ENCODE results near the gene SELENOW.
"Not testable (repeated sequence)": the region's sequence is repeated elsewhere in the genome, so short reads cannot be mapped to it uniquely, and the experiment has no call there.

The SELENOW gene

DNA sequence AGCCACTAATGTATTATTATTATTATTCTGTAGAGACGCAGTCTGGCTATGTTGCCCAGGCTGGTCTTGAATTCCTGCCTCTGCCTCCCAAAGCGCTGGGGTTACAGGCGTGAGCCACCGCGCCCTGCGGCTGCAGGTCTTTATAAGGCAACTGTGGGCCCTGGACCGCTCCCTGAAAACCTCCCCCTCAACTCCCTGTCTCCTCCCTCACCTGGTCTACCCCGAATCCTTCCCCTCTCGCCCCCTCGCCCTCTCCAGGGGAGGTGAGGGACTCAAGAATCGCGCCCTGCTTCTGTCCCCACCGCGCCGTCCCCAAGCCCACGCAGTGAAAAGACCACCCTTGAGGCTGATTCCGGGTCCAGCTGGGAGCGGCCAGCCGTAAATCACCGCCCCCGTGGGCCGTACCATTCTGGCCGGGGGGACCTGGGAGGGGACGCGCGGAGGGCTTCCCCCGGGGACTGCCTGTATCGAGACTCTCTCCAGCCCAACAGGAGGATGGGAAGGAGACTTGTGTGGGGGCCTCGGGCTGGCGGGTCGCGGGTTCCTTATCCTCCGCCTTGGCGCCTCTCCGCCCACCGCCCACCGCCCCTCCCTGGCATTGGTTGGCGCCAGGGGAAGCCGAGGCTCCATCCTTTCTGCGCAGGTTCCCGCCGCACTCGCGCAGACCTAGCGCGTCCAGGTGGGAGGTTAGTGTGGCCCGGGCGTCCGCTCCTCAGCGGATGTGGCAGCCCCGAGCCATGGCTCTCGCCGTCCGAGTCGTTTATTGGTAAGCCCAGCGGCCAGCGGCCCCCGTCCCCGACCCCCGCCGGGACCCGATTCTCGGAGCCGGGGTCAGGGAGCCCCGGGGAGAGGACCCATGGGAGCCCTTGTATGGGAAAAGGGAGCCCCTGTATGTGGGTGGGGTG is at the start of gene SELENOW:
TSS of gene SELENOW (plus strand) at position 655 of the 905 bp plus-strand sequence. CDS start at position 738, 83 bp downstream.
- DNase-seq (ENCODE audit: low read depth): peak; percentile 72

DNA sequence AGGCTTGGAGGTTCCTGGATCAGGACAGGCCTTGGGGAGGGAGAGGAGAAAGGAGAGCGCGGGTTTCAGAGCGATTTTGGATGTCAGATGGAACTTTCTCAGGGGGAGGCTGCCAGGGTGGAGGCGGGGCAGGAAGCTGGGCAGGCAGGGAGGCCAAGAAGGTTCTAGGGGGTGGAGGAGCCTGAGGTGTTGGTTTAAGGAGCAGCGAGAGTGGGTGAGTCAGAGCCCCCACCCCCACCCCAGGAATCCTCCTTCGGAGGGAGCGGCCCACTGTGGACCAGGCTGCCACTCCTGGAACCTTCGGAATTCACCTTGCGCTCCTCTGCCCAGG is 49.1 kb upstream of the SELENOW start:
- DNase-seq (ENCODE audit: low read depth): peak; percentile 90

DNA sequence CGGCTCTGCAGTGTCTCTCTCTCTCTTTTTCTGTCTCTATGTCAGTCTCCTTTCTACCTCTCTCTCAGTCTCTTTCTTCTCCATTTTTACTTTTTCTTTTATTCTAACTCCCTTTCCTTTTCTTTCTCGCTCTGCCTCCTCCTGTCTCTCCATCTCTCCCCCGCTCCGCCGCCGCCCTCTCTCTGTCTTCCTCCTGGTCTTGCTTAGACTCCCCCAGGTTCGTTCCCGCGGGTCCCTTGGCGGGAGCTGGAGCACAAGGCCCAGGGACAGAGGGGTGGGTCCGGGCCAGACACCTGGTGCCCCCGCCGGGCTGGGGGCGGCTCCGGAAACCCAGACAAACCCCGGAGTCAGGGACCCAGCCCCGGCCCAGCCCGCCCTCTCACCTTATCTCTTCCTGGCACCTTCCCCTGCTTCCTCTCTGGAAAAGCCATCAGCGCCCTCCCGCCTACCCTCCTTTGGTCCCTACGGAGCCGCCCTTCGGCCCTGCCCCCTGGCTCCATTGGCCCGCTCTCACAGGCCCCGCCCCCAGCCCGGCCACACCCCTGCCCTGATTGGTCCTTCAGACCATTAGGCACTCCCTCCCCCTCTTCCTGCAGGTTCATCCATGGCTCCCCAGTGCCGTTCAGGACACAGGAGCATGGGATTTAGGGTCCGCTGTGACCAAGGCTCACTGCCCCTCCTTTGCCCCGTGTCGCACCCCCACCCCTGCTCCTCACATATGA is 48.5 kb upstream of the SELENOW start:
- DNase-seq (ENCODE audit: low read depth): peak; percentile 34

DNA sequence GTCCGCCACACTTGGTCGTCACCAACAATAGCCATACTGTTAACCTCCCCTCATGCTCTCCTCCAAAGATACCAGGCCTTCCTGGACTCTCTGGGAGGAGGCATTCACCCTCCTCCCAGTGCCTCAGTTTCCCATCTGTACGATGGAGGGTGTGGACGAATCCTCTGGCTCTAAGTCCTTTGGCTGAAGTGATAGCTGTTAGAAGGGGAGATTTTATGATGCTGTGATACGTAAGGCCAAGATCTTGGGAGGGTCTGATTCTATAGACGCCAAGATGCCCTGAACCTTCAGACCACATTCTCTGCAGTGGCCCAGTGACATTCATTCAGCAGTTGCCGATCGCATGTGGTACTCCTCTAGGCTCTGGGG is 48.0 kb upstream of the SELENOW start:
- no peak for DNase-seq (ENCODE audit: low read depth)

DNA sequence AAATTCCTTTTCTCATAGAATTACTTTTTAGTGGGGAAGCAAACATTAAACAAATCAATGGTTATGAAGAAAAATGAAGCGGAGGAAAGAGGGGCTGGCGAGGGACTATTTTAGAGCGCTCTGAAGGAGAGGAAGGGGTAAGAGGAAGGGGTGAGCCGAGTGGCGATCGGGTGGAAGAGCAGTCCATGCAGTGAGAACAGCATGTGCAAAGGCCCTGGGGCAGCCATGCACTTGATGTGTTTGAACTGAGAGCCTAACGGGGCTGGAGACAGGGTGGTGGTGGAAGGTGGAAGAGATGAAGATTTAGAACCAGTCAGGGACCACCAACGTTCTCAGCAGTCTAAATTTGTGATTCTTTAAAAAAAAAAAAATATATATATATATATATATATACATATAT is 47.6 kb upstream of the SELENOW start:
- no peak for DNase-seq (ENCODE audit: low read depth)

DNA sequence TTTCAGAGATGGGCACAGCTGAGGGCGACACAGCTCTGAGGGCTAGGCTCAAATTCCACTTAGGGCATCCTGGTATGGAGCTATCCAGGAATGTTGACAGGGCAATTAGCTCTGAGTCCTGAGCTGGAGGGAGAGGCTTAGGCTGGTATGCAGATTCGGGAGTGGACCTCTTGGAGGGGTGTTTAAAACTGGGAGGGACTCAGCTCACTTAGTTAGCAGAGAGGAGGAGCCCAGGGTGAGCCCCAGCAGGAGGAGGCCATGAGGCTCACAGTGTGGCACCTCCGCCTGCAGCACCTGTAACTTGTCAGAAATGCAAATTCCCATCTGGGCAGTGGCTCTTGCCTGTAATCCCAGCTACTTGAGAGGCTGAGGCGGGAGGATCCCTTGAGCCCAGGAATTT is 43.4 kb upstream of the SELENOW start:
- DNase-seq (ENCODE audit: low read depth): no peak

DNA sequence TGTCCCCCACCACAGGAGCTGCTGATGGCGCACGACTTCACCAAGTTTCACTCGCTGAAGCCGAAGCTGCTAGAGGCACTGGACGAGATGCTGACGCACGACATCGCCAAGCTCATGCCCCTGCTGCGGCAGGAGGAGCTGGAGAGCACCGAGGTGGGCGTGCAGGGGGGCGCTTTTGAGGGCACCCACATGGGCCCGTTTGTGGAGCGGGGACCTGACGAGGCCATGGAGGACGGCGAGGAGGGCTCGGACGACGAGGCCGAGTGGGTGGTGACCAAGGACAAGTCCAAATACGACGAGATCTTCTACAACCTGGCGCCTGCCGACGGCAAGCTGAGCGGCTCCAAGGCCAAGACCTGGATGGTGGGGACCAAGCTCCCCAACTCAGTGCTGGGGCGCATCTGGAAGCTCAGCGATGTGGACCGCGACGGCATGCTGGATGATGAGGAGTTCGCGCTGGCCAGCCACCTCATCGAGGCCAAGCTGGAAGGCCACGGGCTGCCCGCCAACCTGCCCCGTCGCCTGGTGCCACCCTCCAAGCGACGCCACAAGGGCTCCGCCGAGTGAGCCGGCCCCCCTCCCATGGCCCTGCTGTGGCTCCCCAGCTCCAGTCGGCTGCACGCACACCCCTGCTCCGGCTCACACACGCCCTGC is 37.5 kb upstream of the SELENOW start:
- no peak for DNase-seq (ENCODE audit: low read depth)

DNA sequence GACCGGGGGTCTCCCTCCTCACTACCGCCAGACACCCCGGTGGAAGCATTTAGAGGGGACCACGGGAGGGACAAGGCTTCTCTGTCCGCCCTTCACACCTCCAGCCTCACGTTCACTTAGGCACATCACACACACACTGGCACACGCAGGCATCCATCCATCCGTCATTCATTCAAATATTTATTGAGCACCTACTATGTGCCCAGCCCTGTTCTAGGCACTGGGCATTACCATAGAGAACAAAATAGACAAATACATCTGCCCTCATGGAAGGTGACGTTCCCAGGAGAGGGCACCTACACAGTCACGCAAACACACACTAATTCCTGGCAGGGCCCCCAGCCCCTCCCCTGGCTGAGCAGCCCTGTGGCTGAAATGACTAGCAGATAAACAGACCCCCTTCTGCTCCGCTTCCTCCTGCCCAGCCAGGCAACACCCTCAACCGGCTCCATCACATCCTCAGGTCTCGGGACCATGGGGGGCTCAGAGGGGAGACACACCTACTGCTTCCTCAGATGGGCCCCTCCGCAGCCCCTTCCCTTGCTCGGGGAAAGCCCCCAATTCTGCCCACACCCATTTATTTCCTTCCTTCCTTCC is 36.9 kb upstream of the SELENOW start:
- no peak for DNase-seq (ENCODE audit: low read depth)

DNA sequence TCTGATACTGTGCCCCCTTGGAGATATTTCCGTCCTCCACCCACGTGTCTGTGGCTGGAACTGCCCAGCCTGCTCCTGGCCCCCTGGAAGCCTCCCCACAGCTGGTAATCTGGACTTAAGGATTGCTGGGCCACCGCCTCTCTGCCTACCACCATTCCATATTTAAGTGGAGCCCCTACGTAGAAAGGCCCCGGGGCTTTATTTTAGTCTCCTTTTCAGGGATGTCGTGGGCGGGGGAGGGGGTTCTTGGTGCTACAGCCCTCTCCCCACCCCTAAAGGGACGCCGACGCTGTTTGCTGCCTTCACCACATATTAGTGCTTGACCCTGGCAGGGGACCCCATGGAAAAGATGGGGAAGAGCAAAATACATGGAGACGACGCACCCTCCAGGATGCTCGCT is 35.9 kb upstream of the SELENOW start:
- no peak for DNase-seq (ENCODE audit: low read depth)

DNA sequence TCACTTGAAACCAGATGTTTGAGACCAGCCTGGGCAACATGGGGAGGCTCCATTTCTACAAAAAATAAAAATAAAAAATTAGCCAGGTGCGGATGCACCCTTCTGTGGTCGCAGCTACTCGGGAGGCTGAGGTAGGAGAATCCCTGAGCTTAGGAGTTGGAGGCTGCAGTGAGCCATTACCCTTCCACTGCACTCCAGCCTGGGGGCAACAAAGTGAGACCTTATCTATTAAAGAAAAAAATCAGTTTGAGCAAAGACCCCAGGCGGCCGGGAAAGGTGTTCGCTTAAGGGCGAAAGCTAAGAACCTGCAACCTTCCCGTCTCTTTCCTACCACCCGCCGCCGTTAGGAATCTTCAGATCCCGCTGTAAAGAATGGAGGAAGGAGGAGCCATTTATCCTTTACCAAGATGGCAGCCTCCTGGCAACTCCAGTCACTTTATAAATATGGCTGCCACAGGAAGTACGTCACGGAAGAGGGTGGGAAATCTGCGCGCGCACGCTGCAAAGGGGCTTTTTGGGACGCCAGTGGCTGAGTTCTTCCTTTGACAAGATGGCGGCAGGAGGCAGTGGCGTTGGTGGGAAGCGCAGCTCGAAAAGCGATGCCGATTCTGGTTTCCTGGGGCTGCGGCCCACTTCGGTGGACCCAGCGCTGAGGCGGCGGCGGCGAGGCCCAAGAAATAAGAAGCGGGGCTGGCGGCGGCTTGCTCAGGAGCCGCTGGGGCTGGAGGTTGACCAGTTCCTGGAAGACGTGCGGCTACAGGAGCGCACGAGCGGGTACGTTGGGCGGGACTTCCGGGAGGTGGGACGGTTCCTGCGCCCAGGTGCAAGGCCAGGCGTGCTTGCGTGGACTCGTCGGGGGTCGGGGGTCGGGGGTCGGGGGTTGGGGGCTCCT is 33.2 kb upstream of the SELENOW start, which contains the start of gene NOP53:
TSS of gene NOP53 (plus strand) at position 537 of the 892 bp plus-strand sequence. CDS start at position 551, 14 bp downstream.
- DNase-seq (ENCODE audit: low read depth): peak; percentile 97

DNA sequence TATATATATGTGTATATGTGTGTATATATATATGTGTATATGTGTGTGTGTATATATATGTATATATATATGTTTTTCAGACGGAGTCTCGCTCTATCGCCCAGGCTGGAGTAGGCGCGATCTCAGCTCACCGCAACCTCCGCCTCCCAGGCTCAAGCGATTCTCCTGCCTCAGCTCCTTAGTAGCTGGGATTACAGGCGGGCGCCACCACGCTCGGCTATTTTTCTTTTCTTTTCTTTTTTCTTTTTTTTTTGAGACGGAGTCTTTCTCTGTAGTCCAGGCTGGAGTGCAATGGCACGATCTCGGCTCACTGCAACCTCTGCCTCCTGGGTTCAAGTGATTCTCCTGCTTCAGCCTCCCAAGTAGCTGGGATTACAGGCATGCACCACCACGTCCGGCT is 32.4 kb upstream of the SELENOW start:
- DNase-seq (ENCODE audit: low read depth): not testable (repeated sequence)

DNA sequence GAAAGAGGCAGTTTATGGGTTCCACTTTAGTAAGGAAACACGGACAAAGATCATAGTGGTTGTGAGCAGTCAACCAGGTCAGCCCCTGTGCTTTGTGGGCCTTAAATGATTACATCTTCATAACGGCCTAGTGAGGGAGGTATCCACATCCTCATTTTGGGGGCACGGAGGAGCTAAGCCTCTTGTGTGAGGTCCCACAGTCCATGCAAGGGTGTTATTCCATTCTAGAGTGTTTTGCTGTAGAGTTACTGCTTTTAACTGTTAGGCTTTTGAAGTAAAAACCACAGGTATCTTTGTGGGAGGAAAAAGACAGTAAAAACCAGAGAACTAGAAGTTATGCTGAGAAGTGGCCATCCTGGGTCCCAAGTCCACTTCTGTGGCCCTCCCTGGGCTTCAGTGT is 29.2 kb upstream of the SELENOW start:
- no peak for DNase-seq (ENCODE audit: low read depth)

DNA sequence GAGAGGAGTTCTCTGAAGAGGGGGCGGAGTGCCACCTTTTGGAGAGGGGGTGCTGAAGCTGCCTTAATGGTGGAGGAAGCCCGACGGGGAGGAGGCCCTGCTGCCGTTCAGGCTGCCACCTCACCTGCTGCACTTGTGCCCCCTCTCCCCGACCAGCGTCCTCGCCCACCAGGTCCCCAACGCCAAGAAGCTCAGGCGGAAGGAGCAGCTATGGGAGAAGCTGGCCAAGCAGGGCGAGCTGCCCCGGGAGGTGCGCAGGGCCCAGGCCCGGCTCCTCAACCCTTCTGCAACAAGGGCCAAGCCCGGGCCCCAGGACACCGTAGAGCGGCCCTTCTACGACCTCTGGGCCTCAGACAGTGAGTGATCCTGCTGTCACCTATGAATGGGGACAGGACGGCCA is 27.8 kb upstream of the SELENOW start:
- no peak for DNase-seq (ENCODE audit: low read depth)

DNA sequence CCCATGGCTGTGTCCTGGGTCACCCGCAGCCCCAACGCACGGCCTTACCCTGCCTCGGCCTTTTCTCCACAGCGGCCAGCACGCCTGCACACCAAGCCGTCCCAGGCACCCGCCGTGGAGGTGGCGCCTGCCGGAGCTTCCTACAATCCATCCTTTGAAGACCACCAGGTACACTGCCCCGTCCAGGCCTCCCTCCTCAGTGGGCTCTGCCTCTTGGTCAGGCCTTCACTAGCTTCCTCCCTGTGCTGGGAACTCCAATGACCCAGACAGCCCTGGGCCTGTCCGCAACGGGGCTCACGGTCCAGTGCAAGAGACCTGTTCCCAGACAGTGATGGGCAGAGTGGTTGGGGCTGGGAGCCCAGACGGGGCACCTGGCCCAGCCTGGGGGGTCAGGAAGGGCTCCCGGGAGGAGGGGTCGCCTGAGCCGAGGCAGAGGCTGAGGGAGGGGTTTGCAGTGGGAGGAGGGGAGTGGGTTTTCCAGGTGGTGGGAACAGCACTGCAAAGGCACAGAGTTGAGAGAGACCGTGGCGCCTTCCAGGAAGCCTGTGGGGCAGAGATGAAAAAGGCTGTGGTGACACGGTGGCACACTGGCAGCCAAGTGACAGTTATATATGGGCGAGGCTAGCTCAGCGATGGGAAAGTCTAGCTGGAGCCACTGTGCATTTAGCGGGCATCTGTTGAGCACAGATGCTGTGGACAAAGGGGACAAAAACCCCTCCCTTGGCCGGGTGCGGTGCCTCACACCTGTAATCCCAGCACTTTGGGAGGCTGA is 25.9 kb upstream of the SELENOW start:
- no peak for DNase-seq (ENCODE audit: low read depth)

DNA sequence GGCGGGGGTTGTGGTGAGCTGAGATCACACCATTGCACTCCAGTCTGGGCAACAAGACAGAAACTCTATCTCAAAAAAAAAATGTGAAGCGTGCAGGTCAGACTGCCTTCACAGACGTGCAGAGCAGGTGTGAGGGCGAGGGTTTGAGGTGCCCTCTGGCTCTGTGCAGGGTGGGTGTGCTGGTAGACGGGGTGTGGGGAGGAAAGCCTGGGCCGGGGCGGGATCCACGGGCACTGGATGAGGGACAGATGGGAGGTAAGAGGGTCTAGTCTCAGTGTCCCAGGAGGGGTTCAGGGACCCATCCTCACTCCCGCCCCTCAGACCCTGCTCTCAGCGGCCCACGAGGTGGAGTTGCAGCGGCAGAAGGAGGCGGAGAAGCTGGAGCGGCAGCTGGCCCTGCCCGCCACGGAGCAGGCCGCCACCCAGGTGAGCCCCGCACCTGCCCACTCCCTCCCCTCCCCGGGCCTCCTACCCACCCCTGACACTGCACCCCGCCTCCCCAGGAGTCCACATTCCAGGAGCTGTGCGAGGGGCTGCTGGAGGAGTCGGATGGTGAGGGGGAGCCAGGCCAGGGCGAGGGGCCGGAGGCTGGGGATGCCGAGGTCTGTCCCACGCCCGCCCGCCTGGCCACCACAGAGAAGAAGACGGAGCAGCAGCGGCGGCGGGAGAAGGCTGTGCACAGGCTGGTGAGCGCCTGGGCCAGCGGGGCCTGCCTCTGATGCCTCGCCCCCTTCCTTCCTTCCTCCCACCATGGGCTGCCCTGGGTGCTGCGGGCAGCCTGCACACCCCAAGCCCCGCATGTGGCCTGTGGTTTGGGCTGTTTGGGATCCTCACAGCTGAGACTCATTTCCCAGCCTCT is 24.1 kb upstream of the SELENOW start:
- no peak for DNase-seq (ENCODE audit: low read depth)

DNA sequence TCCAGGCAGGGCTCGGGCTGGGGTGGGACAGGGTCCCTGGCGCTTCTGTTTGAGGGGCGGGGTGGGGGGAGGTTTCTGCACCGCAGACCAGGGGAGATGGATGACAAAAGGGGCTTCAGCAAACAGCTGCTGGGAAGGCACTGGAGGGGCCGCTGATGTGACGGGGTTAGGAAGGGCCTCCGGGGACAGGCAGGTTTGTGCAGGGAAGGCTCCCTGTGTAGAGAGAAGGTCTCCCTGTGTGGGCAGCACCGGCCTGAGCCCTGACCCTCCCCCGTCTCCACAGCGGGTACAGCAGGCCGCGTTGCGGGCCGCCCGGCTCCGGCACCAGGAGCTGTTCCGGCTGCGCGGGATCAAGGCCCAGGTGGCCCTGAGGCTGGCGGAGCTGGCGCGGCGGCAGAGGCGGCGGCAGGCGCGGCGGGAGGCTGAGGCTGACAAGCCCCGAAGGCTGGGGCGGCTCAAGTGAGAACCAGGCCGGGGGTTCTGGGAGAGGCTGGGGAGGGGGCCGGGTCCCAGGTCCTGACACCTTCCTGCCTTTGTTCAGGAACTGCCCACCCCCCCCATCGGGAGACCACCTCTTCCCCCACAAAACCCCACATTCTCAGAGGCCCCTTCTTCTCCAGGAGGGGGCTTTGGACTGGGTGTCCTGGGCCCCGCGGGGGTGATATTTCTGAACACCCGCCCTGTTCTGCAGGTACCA is 23.3 kb upstream of the SELENOW start:
- no peak for DNase-seq (ENCODE audit: low read depth)

DNA sequence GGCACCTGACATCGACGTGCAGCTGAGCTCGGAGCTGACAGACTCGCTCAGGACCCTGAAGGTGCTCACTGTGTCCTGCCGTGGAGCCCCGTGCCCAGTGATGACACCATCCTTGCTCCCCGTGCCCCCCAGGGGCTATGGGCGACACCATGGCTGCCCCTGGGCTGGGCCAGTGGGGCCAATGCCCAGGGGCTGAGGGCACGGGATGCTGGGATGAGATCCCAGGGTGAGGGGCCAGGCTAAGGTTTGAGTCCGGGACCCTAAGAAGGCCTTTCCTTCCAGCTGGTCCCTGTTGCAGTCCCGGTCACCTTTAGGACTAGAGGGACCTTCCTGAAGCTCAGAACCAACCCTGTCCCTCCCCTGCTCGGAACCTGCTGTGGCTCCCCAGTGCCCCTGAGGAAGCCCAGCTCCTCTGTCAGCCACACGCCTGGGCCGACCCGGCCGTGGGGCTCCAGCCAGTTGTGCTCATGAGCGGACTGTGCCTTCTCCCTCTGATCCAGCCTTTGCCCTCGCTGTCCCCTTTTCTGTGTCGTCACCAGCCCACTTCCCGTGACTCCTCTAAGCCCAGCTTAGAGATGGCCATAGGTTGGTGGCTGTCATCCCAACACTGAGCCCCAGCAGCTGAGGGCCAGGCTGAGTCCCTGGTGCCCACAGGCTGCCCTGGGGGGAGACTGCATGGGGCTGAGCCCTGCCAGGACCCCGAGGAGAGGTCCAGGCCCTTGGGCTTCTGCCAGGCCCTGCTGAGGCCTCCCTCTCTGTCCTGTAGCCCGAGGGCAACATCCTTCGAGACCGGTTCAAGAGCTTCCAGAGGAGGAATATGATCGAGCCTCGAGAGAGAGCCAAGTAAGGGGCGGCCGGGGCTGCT is 22.5 kb upstream of the SELENOW start:
- no peak for DNase-seq (ENCODE audit: low read depth)

DNA sequence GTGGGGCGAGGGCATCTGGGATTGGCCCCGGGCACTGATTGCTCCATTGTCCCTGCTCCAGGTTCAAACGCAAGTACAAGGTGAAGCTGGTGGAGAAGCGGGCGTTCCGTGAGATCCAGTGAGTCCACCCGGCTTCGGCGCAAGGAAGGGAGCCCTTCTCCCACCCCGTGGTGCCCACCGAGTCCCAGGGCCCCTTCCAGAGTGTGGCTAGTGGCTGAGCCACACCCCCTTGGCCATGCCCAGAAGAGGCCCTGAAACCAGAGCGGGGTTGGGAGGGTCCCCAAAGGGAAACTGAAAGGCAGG is 21.9 kb upstream of the SELENOW start:
- no peak for DNase-seq (ENCODE audit: low read depth)
